OCI-M1 (cell line): ENCODE data around the gene PIH1D1.

ENCODE experiments used
- DNase-seq: peaks from one replicate; lab custom pipeline; 2025; lab: John Stamatoyannopoulos, UW

The PIH1D1 gene

GRCh38 chr19:49435670-49436069 lies 15.9 kb downstream of the PIH1D1 start:
- no peak for DNase-seq

GRCh38 chr19:49434907-49435583 lies 16.6 kb downstream of the PIH1D1 start:
- DNase-seq, result no peak

- DNase-seq, result no peak
Observed at GRCh38 chr19:49433240-49433901, 18.2 kb downstream of the PIH1D1 start.

GRCh38 chr19:49432141-49433073 lies 19.2 kb downstream of the PIH1D1 start:
- DNase-seq, result no peak

GRCh38 chr19:49431330-49431749 lies 20.3 kb downstream of the PIH1D1 start:
- no peak for DNase-seq

- DNase-seq, result peak; percentile 10
Observed at GRCh38 chr19:49430678-49431329, 20.8 kb downstream of the PIH1D1 start.

GRCh38 chr19:49430172-49430677 lies 21.4 kb downstream of the PIH1D1 start:
- peak; percentile 33 for DNase-seq

GRCh38 chr19:49428547-49429451 lies 22.8 kb downstream of the PIH1D1 start:
- DNase-seq, result no peak

GRCh38 chr19:49427855-49428546 lies 23.6 kb downstream of the PIH1D1 start:
- peak; percentile 37 for DNase-seq

GRCh38 chr19:49427339-49427738 lies 24.3 kb downstream of the PIH1D1 start:
- DNase-seq, result no peak

GRCh38 chr19:49425922-49426592 lies 25.6 kb downstream of the PIH1D1 start:
- DNase-seq, result peak; percentile 43

GRCh38 chr19:49425178-49425577 lies 26.4 kb downstream of the PIH1D1 start, which contains the start of gene GFY:
Gene GFY, plus strand, starts transcription at chr19:49425388. Its CDS starts 1,043 bp downstream, at chr19:49426431.
- DNase-seq, result no peak

GRCh38 chr19:49423985-49424303 lies 27.7 kb downstream of the PIH1D1 start:
- no peak for DNase-seq

GRCh38 chr19:49423071-49423984 lies 28.3 kb downstream of the PIH1D1 start, which contains the start of gene PTH2:
Gene PTH2, minus strand, starts transcription at chr19:49423441. Its CDS starts 102 bp downstream, at chr19:49423339.
- no peak for DNase-seq

GRCh38 chr19:49422407-49423070 lies 29.1 kb downstream of the PIH1D1 start:
- no peak for DNase-seq

- DNase-seq, result no peak
Observed at GRCh38 chr19:49421878-49422202, 29.8 kb downstream of the PIH1D1 start.

GRCh38 chr19:49421039-49421877 lies 30.4 kb downstream of the PIH1D1 start:
- peak; percentile 61 for DNase-seq
